ENCODE results near the gene GBF1. TPM values are rescaled to one million over a fixed set of nuclear protein-coding genes. Genes with fewer than 3 reads are reported as not detected.

The GBF1 gene
- total and polyA plus RNA-seq, 10 of the 15 experiments (the other 5 are each of a cell fraction or from before 2014, with no cell fraction given): 0.82 to 42.0 (median 21.8) TPM

GRCh38 chr10:102243309-102243708, 2.0 kb upstream of the GBF1 start:
- WGBS (ENCODE audit: insufficient coverage, insufficient replicate concordance, low lambda C conversion rate, missing lambda C conversion rate): 87% methylated on average over 2 of the region's 2 CpGs
- no peak for DNase-seq (ENCODE audit: low read depth, low spot score)
- H4K20me1 ChIP-seq (ENCODE audit: control insufficient read depth, insufficient read depth): no peaks in the 10 kb centered on the region
- no peak for FAIRE-seq
- H2AFZ ChIP-seq (ENCODE audit: control insufficient read depth, low read depth, low read length): no peak overlapping the region
- RAD21 ChIA-PET (ENCODE audit: unreplicated experiment): no interaction called here
- H3K4me2 ChIP-seq (ENCODE audit: control insufficient read depth, insufficient read depth): no peak overlapping the region
- TF ChIP-seq TCF7 (IDR thresholded peaks at IDR 0.05; ENCODE audit: borderline replicate concordance): no peak
- TF ChIP-seq EP300 (IDR thresholded peaks at IDR 0.05; ENCODE audit: borderline replicate concordance in 1 of 2, control insufficient read depth in 1 of 2, low read depth in 2 of 2, low read length in 2 of 2): no peak
- TF ChIP-seq CBFB (IDR thresholded peaks at IDR 0.05; ENCODE audit: low read depth): no peak
- no peak for TF ChIP-seq PML (IDR thresholded peaks at IDR 0.05; ENCODE audit: low read length)
- no peak for TF ChIP-seq SIN3A (IDR thresholded peaks at IDR 0.05; ENCODE audit: low read depth, low read length)
- TF ChIP-seq NBN (IDR thresholded peaks at IDR 0.05): no peak
- POLR2A ChIA-PET: no interaction called here
- in situ Hi-C loops (cut with MboI) (no loop called here), intact Hi-C loops (cut with micrococcal nuclease; ENCODE audit: unreplicated experiment) (no loop called here)
- peaks cover 8 to 15% of the 10 kb centered on the region in 2 experiments for H3K27me3 ChIP-seq (replicated peaks in 1 of 2; ENCODE audit: control insufficient read depth in 2 of 2, insufficient read depth in 2 of 2, low read length in 1 of 2)
- H3K9ac ChIP-seq (ENCODE audit: control insufficient read depth, insufficient read depth, low read length): no peak overlapping the region
- SMC1A ChIA-PET (ENCODE audit: uncharacterized antibody, unreplicated experiment): no interaction called here
- no peaks in the 10 kb centered on the region for H3K9me3 ChIP-seq (replicated peaks; ENCODE audit: control insufficient read depth, insufficient read depth, low read length)
- H3K27ac ChIP-seq (ENCODE audit: control insufficient read depth, insufficient read depth): no peak overlapping the region
- CTCF ChIA-PET: interaction anchor here (3.3 to 5.1 kb wide), 2 partner anchors 11 to 108 kb away, joined by 19 to 45 read pairs; no protein-coding TSS in a partner anchor
- H3K4me3 ChIP-seq: no peak overlapping the region
- no peak for ATAC-seq
- no peaks in the 10 kb centered on the region for H3K36me3 ChIP-seq (ENCODE audit: control insufficient read depth in 2 of 2, insufficient read depth in 2 of 2, low read length in 1 of 2)
- H3K79me2 ChIP-seq (ENCODE audit: control insufficient read depth, insufficient read depth, low read length): peaks cover 30% of the 10 kb centered on the region
- peaks cover 4% of the 10 kb centered on the region; the same call in 1 of the 2 replicates for H3K4me1 ChIP-seq (ENCODE audit: control insufficient read depth, insufficient read depth, low read length)
- no TSS peak for BruUV-seq (replicated peaks)

- SMC1A ChIA-PET (ENCODE audit: uncharacterized antibody, unreplicated experiment): interaction anchor here (0.6 to 2.3 kb wide), 8 partner anchors 14 to 110 kb away, joined by 3 to 7 read pairs (median 4); no protein-coding TSS in a partner anchor
- CTCF ChIA-PET: interaction anchor here (0.9 to 5.1 kb wide), 4 partner anchors 13 to 147 kb away, joined by 5 to 45 read pairs (median 20); no protein-coding TSS in a partner anchor
- POLR2A ChIA-PET: interaction anchor here (0.6 to 1.2 kb wide), 9 partner anchors 13 to 257 kb away, joined by 3 to 5 read pairs (median 3); partner anchors contain the start of genes ACTR1A, CUEDC2, NFKB2 and NOLC1
- TF ChIP-seq IKZF2 (IDR thresholded peaks at IDR 0.05) (no peak), NR2C2 (IDR thresholded peaks at IDR 0.05; ENCODE audit: borderline replicate concordance, control insufficient read depth, insufficient read length, low read depth) (peak; percentile 71), LARP7 (IDR thresholded peaks at IDR 0.05) (0 out of 2 replicates have a peak, but pooled peaks have one; percentile 3), CHD4 (IDR thresholded peaks at IDR 0.05) (no peak), RELB (IDR thresholded peaks at IDR 0.05; ENCODE audit: low read depth) (no peak), SIN3A (IDR thresholded peaks at IDR 0.05; ENCODE audit: low read depth, low read length) (no peak), MEF2B (IDR thresholded peaks at IDR 0.05; ENCODE audit: partially characterized antibody, poor library complexity, severe bottlenecking) (peak; percentile 18)
- TF ChIP-seq, protein P1, sequence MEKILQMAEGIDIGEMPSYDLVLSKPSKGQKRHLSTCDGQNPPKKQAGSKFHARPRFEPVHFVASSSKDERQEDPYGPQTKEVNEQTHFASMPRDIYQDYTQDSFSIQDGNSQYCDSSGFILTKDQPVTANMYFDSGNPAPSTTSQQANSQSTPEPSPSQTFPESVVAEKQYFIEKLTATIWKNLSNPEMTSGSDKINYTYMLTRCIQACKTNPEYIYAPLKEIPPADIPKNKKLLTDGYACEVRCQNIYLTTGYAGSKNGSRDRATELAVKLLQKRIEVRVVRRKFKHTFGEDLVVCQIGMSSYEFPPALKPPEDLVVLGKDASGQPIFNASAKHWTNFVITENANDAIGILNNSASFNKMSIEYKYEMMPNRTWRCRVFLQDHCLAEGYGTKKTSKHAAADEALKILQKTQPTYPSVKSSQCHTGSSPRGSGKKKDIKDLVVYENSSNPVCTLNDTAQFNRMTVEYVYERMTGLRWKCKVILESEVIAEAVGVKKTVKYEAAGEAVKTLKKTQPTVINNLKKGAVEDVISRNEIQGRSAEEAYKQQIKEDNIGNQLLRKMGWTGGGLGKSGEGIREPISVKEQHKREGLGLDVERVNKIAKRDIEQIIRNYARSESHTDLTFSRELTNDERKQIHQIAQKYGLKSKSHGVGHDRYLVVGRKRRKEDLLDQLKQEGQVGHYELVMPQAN (conservative IDR thresholded peaks at IDR 0.05): no peak
These were observed 560 bp downstream of the GBF1 start for GRCh38 chr10:102245932-102246251.

More at GRCh38 chr10:102245932-102246251, 560 bp downstream of the GBF1 start:
- BruUV-seq (replicated peaks): no TSS peak
- FAIRE-seq (no peak), DNase-seq (ENCODE audit: low read depth, low spot score) (no peak), ATAC-seq (peak; percentile 3)
- intact Hi-C loops (cut with micrococcal nuclease; ENCODE audit: unreplicated experiment): no loop called here
- peaks cover 51% of the 10 kb centered on the region for H3K79me2 ChIP-seq (ENCODE audit: control insufficient read depth, insufficient read depth, low read length)
- peaks cover under 1 to 3% of the 10 kb centered on the region in 2 experiments for H3K27me3 ChIP-seq (replicated peaks in 1 of 2; ENCODE audit: control insufficient read depth in 2 of 2, insufficient read depth in 2 of 2, low read length in 1 of 2)
- in situ Hi-C loops (cut with MboI): no loop called here
- H4K20me1 ChIP-seq (ENCODE audit: control insufficient read depth, insufficient read depth): no peaks in the 10 kb centered on the region
- H3K9ac ChIP-seq (ENCODE audit: control insufficient read depth, insufficient read depth, low read length): peak overlapping the region; percentile 90
- no peaks in the 10 kb centered on the region for H3K9me3 ChIP-seq (replicated peaks; ENCODE audit: control insufficient read depth, insufficient read depth, low read length)
- peak overlapping the region; percentile 86 for H3K4me3 ChIP-seq
- H3K4me1 ChIP-seq (ENCODE audit: control insufficient read depth, insufficient read depth, low read length): peaks cover 4% of the 10 kb centered on the region; the same call in 1 of the 2 replicates
- H3K4me2 ChIP-seq (ENCODE audit: control insufficient read depth, insufficient read depth): peak overlapping the region; percentile 92
- RAD21 ChIA-PET (ENCODE audit: unreplicated experiment): interaction anchor here (1.5 to 2.5 kb wide), 3 partner anchors 16 to 149 kb away, joined by 3 to 15 read pairs (median 14); partner anchors contain the start of gene NFKB2
- 2% methylated on average over 4 of the region's 4 CpGs for WGBS (ENCODE audit: insufficient coverage, insufficient replicate concordance, low lambda C conversion rate, missing lambda C conversion rate)
- H2AFZ ChIP-seq (ENCODE audit: control insufficient read depth, low read depth, low read length): peak overlapping the region; percentile 98
- H3K27ac ChIP-seq (ENCODE audit: control insufficient read depth, insufficient read depth): peak overlapping the region; percentile 88
- 0 out of 4 replicates have a peak, but pooled peaks cover 0 to 2% of the 10 kb centered on the region in 2 experiments for H3K36me3 ChIP-seq (ENCODE audit: control insufficient read depth in 2 of 2, insufficient read depth in 2 of 2, low read length in 1 of 2)

All from GM12878 (cell line).